Adipose tissue (tissue), 3 donors: ENCODE measurements around the gene MRLN. TPM values are rescaled to one million over a fixed set of nuclear protein-coding genes. Genes with fewer than 3 reads are reported as not detected.
"Not testable (repeated sequence)": the region's sequence is repeated elsewhere in the genome, so short reads cannot be mapped to it uniquely, and the experiment has no call there.

Source experiments
- H3K27ac ChIP-seq: one replicate; pipeline ENCODE4 v1.5.1; 2013; ENCODE audit warnings: low read depth, low read length
- WGBS, 3 donors: extraction: QIAGEN DNeasy Blood & Tissue Kit; methylation state at CpG; one replicate each; pipeline ENCODE4 v1.1.7; 2013; 5-methylcytosine and 5-hydroxymethylcytosine counted together
- polyA plus RNA-seq, 3 donors: library from polyadenylated mRNA; stranded (reverse); fragments of 200-250 nt; gene quantifications; one replicate each; pipeline ENCODE4 v1.2.3, GENCODE V29; 2013
- donor health status: healthy with polysubstance abuse.
- donor health status: Bipolar disorder and iron deficiency.
- donor health status: healthy.

MRLN gene
- polyA plus RNA-seq: 1 to 10 TPM in 1 of 3 donors, not detected in 2; 2.3 TPM

DNA sequence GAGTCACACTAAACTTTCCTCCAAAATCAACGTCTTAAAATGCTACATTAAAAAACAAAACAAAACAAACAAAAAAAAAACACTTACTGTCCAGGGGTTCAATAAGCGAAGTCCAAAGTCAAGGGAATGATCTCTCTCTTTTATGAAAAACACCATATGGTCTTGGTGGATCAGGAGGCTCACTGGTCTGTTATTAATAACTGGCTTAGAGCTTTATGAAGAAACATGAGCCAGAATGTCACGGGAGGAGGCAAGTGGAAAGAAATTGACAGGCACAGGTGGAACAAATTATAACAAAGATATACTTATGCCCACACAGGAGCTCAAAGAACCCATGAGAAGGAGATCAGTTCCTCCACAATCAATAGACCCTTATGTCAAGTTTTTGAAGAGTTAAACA is at the start of gene MRLN:
Gene MRLN, minus strand, starts transcription at position 189 of the 400 bp plus-strand sequence.
- H3K27ac ChIP-seq: no peak within 1 kb of the TSS
- 61 to 72% (median 71%) methylated on average over 3 of the region's 3 CpGs for WGBS, 3 donors

DNA sequence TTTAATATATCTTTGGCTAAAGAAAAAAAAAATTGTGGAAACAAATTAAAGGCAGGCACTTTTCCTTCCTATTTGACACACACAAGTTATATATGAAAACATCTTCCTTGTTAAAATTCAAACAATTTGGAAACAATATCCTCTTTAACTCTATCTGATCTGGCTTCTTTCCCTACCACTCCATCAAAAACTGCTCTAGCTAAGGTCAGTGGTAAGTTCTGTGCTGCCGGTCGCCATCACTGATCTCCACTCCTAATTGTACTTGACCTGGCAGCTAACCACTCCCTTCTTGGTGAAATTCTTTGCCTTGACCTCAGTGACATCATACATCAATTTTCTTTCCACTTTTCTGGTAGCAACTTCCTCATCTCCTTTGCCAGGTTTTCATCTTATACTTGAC is 47.9 kb upstream of the MRLN start:
- no peak overlapping the region for H3K27ac ChIP-seq
- 73 to 93% (median 90%) methylated on average over 2 of the region's 2 CpGs for WGBS, 3 donors

DNA sequence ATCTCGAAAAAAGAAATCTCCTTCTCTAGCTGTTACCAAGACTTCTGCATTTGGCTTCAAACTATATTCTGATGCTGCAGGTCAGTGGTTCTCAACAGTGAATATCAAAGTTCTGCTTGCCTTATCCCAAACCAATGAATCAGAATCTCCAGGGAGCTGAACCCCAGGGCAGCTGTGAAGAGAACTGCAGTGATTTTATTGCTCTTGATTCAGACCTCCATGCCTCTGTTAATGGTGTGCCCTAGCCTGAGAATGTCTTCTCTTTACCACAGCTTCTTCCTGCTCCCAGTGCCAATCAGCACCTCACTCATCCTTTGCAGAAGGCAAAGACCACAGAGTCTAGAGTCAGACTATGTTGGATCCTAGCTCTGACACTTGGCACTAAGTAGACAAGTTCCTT is 46.2 kb upstream of the MRLN start:
- H3K27ac ChIP-seq: no peak overlapping the region
- WGBS, 3 donors: 92 to 95% (median 92%) methylated on average over 1 of the region's 1 CpG

DNA sequence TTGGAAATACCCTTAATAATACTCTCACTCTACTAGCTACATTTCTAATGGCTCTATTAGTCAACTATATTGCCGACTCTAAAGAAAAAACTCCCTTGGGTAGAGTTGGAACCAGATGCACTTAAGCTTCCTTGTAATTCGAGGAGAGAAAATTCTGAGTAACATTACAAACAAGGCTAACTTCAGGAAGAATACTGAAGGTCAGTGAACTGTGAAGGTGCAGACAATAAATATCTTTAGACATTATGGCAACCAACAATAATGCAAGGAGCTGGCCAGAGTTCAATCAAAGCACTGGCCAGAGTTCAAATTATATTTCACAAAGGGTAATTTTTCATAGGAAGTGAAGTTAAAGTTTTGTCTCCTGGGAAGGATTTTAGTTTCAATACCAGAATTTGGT is 40.7 kb upstream of the MRLN start:
- WGBS, 3 donors: 47 to 57% (median 50%) methylated on average over 2 of the region's 2 CpGs

DNA sequence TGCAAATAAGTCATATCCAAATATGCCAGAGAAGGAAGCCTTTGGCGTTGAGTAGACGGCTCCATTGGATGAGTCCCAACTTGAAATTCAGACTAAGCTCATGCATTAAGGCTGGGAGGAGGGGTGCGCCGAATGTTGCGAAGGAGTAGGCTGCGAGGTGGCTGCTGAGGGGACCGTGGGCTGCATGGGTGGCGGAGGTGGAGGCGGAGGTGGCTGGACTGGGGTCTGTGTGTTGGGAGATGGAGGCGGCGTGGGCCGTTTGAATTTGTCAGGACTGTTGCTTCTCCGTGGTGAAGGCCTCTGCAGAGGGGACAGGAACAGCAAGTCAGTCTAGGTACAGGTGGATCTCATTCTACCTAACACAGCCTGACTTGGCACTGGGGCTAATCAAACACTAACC is 39.6 kb upstream of the MRLN start:
- WGBS, 3 donors: 85 to 89% (median 85%) methylated on average over 13 of the region's 13 CpGs
- no peak overlapping the region for H3K27ac ChIP-seq

More for the DNA sequence above, 40.7 kb upstream of the MRLN start:
- H3K27ac ChIP-seq: no peak overlapping the region

DNA sequence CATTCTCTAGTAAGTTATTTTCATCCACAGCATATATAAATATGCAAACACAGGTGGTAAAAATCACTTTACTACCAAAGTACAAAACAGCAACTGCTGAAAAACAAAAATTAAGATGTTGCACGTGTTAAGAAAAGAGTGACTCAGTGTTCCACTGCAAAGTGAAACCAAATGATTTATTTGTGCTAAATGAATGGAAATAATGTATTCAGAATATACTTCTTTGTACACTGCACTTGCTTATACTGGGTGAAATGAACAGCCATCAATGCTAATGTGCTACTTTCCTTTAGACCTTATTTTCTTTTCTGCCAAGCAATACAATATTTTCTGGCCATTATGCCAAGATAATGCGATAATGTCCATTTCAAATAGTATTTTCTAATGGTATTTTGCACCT is 38.3 kb upstream of the MRLN start:
- no peak overlapping the region for H3K27ac ChIP-seq
- 81 to 85% (median 85%) methylated on average over 2 of the region's 2 CpGs for WGBS, 3 donors

DNA sequence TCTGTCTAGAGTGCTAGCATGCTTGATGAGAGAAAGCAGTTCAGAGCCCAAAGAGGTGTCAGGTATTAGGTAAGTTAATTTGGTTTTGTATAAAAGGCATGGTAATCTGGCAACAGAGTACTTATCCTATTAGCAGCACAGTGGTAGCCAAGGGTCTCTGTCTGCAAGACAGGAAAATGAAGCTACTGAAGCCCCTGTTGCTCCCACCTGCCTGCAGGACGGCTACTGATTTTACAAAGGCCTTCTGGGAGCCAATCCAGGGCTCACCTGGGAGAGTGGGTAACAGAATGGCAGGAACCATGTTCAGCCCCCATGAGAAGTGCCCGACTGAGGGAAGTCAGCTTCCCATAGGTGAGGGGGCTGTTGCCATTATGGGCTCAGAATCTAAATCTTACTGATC is 36.8 kb upstream of the MRLN start:
- WGBS, 3 donors: 44 to 47% (median 46%) methylated on average over 2 of the region's 2 CpGs
- not testable (repeated sequence) for H3K27ac ChIP-seq

DNA sequence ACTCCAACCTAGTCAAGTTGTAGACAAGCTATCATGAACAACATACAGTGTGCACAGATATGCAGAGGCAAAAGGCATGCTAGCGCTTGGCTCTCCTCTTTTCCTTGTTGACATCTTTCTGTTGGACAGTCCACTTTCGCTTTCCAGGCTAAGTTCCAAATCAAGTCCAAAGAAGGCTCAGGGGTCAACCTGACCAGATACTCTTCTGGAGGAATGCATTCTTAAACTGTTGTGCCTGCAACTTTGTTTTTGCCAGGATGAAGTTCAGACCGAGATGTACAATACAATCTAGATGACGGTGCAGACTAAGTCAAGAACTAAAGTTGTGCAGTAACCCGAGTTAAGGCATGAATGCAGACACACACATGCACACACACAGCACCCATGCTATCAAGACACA is 35.7 kb upstream of the MRLN start:
- 61 to 88% (median 73%) methylated on average over 5 of the region's 5 CpGs for WGBS, 3 donors
- not testable (repeated sequence) for H3K27ac ChIP-seq

DNA sequence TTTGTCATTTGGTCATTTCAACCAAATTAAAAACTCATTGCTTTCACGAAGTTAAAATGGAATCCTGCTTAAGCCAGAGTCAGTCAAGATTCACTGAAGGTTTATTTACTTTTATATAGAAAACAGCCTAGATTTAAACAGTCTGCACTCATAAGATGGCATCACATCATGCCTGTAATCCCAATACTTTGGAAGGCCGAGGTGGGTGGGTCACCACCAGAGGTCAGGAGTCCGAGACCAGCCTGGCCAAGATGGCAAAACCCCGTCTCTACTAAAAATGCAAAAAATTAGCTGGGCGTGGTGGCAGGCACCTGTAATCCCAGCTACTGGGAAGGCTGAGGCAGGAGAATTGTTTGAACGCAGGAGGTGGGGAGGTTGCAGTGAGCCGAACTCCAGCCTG is 33.8 kb upstream of the MRLN start:
- H3K27ac ChIP-seq: not testable (repeated sequence)
- WGBS, 3 donors: 88 to 95% (median 91%) methylated on average over 7 of the region's 7 CpGs

DNA sequence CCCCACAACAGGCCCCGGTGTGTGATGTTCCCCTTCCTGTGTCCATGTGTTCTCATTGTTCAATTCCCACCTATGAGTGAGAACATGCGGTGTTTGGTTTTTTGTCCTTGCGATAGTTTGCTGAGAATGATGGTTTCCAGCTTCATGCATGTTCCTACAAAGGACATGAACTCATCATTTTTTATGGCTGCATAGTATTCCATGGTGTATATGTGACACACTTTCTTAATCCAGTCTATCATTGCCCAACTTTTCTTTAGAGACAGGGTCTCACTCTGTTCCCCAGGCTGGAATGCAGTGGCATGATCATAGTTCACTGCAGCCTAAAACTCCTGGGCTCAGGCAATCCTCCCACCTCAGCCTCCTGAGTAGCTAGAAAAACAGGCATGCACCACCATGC is 32.2 kb upstream of the MRLN start:
- not testable (repeated sequence) for H3K27ac ChIP-seq
- 95 to 100% (median 100%) methylated on average over 1 to 2 of the region's 3 CpGs for WGBS, 3 donors

DNA sequence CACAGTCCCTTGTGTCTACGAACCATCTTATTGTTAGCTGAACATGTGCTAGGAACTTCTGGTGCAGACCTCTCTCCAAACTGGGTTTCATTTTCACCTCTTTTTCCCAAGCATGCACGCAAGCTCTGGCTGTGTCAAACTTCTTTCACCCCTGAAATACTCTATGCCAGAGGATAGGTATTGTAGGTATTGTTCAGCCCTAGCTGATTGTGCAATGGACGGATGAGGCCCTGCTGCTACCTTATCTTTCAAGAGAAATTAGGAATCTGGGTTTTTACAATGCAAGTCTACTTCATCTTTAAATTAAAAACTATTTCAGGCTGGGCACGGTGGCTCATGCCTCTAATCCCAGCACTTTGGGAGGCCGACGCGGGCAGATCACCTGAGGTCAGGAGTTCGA is 28.3 kb upstream of the MRLN start:
- WGBS, 3 donors: 87 to 95% (median 89%) methylated on average over 8 of the region's 8 CpGs

DNA sequence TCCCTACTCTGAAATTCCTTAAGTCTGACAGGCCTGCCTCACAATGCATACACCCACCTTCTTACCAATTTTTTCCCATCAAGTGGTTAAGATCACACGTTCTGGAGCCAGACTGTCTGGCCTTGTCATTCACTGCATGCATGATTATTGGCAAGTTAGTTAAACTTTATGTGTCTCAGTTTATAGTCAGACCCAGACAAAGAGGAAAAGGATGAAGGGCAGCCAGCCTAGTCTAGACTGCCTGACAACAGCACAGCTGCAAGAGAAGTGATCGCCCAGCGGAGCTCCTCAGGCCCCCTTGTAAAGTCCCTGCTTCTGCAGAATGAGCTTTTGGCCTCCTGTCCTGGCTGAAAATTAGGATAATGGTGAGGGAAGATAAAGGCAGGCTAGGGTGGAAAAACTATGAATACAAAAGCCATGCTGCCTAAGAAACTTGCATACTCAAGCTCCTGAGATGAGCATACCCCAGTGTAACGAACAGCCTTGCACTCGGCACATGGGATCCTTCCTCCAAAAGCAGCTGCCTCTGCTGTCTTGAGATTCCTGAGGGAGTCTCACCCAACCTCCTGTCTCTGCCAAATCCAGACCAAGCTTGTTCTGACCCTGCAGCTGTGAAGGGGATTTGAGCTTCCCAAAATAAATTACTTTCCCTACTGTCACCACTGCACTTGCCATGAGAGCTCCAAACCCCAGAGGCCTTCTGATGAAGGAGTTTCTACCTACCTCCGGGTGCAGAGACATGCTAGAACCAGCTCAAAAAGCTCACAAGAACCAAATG is 26.7 kb upstream of the MRLN start:
- H3K27ac ChIP-seq: no peak overlapping the region
- 74 to 81% (median 79%) methylated on average over 6 of the region's 6 CpGs for WGBS, 3 donors

More for the DNA sequence above, 28.3 kb upstream of the MRLN start:
- H3K27ac ChIP-seq: no peak overlapping the region

DNA sequence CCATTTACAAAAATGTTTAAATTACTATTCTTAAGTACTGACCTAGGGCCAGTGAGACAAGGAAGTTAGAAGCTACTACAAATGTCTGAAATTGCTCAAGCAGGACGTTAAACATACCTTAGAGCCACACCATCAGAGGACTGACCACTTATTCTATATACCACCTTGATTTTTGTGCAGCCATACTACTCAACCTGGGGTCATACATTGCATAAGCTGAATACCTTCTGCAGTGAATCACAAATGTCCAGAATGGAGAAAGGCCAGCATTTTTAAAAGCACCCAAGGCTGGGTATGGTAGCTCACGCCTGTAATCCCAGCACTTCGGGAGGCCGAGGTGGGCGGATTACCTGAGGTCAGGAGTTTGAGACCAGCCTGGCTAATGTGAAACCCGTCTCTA is 21.2 kb upstream of the MRLN start:
- 92 to 95% (median 92%) methylated on average over 6 of the region's 6 CpGs for WGBS, 3 donors
- no peak overlapping the region for H3K27ac ChIP-seq

DNA sequence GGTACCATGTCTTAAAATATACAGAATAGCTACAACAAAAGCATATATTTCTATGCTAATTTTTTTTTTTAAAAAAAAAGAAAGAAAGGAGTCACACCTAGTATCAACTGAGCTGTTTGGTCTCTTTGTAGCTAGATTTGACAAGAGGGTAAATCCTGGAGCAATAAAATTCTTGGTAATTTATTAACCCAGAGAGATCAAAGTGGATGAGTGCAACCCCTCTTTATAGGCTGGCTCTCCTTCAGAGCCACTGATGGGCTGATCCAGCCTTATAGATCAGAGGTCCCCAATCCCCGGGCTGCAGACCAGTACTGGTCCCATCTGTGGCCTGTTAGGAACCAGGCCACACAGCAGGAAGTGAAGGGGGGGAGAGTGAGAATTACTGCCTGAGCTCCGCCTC is 19.8 kb upstream of the MRLN start:
- WGBS, 3 donors: 91 to 98% (median 91%) methylated on average over 2 of the region's 2 CpGs
- no peak overlapping the region for H3K27ac ChIP-seq

DNA sequence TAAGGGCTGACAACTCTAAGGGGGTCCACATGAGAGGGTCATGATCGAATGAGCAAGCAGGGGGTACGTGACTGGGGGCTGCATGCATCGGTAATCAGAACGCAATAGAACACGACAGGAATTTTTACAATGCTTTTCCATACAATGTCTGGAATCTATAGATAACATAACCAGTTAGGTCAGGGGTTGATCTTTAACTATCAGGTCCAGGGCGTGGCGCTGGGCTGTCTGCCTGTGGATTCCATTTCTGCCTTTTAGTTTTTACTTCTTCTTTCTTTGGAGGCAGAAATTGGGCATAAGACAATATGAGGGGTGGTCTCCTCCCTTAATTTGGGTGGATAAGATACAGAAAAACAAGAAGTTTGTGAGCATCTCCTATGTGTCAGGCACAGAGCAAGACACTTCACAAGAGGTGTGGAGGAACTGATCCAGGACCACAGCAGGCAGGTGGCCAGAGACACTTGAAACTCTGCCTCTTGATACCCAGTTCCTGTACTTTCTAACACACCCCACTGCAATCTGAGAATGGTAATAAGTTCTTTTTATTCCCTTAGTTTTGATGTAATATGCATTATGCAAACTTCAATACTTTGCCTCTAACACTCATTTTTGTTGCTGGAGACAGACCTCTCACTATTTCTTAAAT is 18.0 kb upstream of the MRLN start:
- H3K27ac ChIP-seq: no peak overlapping the region
- 85 to 96% (median 94%) methylated on average over 7 of the region's 7 CpGs for WGBS, 3 donors

DNA sequence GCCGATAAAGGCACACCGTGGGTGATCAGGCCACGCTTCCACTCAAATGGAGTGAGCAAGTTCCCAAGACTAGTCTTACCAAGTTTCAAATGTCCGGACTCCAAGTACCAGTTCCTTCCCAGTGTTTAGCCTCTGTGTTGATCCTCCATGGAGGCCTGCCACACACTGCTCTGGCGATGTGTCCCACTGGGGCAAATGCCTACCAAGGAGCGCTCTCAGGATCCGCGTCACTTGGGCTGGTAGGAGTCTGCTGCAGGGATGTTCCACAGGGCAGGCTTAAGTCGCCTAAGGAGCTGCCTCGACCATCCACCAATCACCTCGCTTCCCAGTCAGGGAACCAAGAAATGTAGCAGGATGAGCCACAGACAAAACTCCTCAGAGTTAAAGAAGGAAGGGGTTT is 17.4 kb upstream of the MRLN start:
- H3K27ac ChIP-seq: no peak overlapping the region
- 95 to 98% (median 95%) methylated on average over 11 of the region's 11 CpGs for WGBS, 3 donors

DNA sequence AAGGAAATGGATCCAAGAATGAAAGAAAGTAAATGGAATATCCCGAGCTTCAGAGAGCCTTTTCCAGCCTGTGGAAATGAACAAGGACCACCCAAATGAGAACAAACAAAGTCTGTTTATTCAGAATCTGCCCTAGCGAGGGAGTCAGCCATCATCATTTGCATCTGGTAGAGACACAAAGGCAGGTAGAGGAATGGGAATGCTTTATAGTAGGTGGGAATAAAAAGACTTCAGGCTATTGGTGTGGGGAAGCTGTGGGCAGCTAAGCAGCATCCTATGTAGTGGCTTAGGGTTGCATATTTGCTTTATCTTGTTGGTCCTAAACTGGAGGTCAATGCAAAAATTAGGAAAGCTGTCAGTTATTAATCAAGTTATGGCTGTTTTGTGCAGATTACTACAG is 9.2 kb upstream of the MRLN start:
- WGBS, 3 donors: 29 to 43% (median 34%) methylated on average over 2 of the region's 2 CpGs
- H3K27ac ChIP-seq: no peak overlapping the region

DNA sequence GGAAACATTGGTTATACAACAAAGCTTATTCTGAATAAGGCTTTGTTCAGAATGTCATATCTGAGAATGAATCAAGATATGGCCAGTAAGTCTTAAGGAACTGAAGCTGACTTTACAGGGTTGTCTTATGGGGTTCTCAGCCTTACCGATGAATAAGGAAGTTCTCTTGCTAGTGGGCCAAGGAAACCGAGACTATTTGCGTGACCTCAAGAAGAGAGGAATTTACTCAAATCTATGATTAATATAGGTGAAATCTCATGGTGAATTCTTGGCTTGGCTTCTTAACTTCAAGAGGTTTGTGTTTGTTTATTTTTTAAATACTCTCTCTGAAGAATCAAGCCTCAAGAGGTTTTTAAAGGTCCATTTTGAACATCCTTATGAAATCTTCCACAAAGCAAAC is 4.7 kb upstream of the MRLN start:
- H3K27ac ChIP-seq: no peak overlapping the region
- 74 to 75% (median 75%) methylated on average over 3 of the region's 3 CpGs for WGBS, 3 donors

DNA sequence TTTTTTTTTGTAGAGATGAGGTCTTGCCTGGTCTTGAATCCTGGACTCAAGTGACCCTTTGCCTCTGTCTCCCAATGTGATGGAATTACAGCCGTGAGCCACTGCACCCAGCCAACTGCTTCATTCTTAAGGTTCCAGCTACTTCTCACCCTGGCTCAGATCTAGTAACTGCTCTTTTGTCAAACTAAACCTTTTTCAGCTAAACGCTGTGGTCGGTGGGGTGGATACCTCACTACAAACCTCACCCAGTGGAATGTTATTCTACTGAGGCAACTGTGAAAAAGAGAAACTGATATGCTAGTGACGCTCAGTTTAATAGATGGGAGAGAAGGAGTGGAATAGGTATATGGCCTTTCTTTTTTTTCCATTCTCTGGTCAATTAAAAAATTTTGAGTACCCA is 1.7 kb upstream of the MRLN start:
- WGBS, 3 donors: 91 to 95% (median 94%) methylated on average over 4 of the region's 4 CpGs
- no peak overlapping the region for H3K27ac ChIP-seq
